Ishikawa (cell line): ENCODE measurements around the gene GLB1L.

ENCODE experiments used
- EGR1 ChIP-seq: IDR thresholded peaks from 2 replicates; pipeline ENCODE4 v1.6.1; 2012
- EP300 ChIP-seq: IDR thresholded peaks from 2 replicates; pipeline ENCODE4 v1.6.1; 2012; ENCODE audit warnings: borderline replicate concordance
- TAF1 ChIP-seq: IDR thresholded peaks from 2 replicates; pipeline ENCODE4 v1.6.1; 2012; ENCODE audit warnings: low read depth, mild to moderate bottlenecking
- YY1 ChIP-seq: IDR thresholded peaks from 2 replicates; pipeline ENCODE4 v1.6.1; 2012; ENCODE audit warnings: low read depth

DNA sequence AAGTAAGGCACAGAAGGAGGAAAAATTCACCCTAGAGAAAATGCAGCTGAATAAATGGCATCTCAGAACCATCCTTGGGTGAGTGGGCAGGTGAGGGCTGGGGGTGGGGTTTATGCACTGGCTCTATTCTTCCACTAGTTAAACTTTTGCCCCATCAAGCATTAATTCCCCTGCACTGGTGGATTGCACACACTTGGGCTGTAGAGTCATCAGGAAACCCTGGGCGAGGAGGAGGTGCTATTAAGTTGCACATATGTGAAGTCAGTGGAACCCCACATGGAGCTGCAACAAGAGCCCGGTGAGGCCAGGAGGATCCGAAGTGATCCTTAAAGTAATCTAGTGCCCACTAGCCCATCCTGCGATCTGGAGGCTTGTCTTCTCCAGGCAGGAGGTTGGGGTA lies 27.1 kb upstream of the GLB1L start:
- TF ChIP-seq EGR1, result no peak
- TF ChIP-seq YY1, result no peak
- no peak for TF ChIP-seq EP300
- TF ChIP-seq TAF1, result no peak
